ENCODE measurements around the gene USP9X.
A peak's percentile ranks its signal among the peaks of the same experiment; 100 is the strongest.

USP9X gene, protein sequence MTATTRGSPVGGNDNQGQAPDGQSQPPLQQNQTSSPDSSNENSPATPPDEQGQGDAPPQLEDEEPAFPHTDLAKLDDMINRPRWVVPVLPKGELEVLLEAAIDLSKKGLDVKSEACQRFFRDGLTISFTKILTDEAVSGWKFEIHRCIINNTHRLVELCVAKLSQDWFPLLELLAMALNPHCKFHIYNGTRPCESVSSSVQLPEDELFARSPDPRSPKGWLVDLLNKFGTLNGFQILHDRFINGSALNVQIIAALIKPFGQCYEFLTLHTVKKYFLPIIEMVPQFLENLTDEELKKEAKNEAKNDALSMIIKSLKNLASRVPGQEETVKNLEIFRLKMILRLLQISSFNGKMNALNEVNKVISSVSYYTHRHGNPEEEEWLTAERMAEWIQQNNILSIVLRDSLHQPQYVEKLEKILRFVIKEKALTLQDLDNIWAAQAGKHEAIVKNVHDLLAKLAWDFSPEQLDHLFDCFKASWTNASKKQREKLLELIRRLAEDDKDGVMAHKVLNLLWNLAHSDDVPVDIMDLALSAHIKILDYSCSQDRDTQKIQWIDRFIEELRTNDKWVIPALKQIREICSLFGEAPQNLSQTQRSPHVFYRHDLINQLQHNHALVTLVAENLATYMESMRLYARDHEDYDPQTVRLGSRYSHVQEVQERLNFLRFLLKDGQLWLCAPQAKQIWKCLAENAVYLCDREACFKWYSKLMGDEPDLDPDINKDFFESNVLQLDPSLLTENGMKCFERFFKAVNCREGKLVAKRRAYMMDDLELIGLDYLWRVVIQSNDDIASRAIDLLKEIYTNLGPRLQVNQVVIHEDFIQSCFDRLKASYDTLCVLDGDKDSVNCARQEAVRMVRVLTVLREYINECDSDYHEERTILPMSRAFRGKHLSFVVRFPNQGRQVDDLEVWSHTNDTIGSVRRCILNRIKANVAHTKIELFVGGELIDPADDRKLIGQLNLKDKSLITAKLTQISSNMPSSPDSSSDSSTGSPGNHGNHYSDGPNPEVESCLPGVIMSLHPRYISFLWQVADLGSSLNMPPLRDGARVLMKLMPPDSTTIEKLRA (N-terminal part only)

GRCh38 chrX:41084893-41085511 lies at the start of gene USP9X:
Gene USP9X (plus strand): TSS chrX:41085445. CDS start chrX:41123629, 38,184 bp downstream.
- no peaks in the 10 kb centered on the region for H3K27me3 ChIP-seq (ENCODE audit: low read depth, low read length)
- peak within 1 kb of the TSS; percentile 87 for H3K4me2 ChIP-seq (ENCODE audit: low read length)
- peak within 1 kb of the TSS; percentile 75; the same call in 1 of the 2 replicates for H2AFZ ChIP-seq (ENCODE audit: low read depth, low read length)
- peaks cover 36% of the 10 kb centered on the region for H4K20me1 ChIP-seq (ENCODE audit: insufficient read depth, low read length)
- H3K4me1 ChIP-seq (ENCODE audit: low read length), result peaks cover 43% of the 10 kb centered on the region
- H3K27ac ChIP-seq (ENCODE audit: low read length), result peak within 1 kb of the TSS; percentile 98
- TF ChIP-seq CTCF (IDR thresholded peaks at IDR 0.05; ENCODE audit: low read depth, low read length) (no peak), EZH2phosphoT487 (IDR thresholded peaks at IDR 0.05; ENCODE audit: low read depth) (no peak)
- H3K9me3 ChIP-seq (ENCODE audit: insufficient read depth, low read length), result no peaks in the 10 kb centered on the region
- peaks cover 48% of the 10 kb centered on the region for H3K79me2 ChIP-seq (ENCODE audit: low read length)
- peaks cover 21% of the 10 kb centered on the region for H3K36me3 ChIP-seq (replicated peaks; ENCODE audit: low read depth, low read length)
- peak within 1 kb of the TSS; percentile 100 for H3K9ac ChIP-seq (ENCODE audit: low read length)
- peak within 1 kb of the TSS; percentile 88 for H3K4me3 ChIP-seq (ENCODE audit: low read length)

DNA sequence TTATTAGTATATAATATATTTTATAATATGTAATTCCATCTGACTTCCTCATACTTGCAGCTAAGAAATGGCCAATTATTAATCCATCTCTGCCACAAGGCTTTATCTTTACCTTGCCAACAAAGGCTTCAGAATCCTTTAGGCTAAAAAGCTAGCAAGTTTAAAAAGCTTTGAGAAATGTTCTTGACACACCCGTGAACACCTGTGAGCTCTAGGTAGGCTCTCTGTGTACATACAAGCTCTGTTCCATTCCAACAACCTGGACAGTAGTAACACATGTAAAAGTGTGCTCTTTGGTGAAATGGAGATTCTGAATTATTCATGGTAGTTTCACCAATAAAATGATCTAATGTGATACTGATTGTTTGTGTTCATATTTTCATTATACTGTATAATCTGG lies 49.7 kb upstream of the USP9X start:
- Histone ChIP-seq H3K9me3 (ENCODE audit: insufficient read depth, low read length) (no peaks in the 10 kb centered on the region), H3K27ac (ENCODE audit: low read length) (no peak overlapping the region), H3K9ac (ENCODE audit: low read length) (no peak overlapping the region), H3K4me1 (ENCODE audit: low read length) (no peaks in the 10 kb centered on the region), H4K20me1 (ENCODE audit: insufficient read depth, low read length) (no peaks in the 10 kb centered on the region), H3K79me2 (ENCODE audit: low read length) (no peaks in the 10 kb centered on the region), H2AFZ (ENCODE audit: low read depth, low read length) (no peak overlapping the region), H3K27me3 (ENCODE audit: low read depth, low read length) (no peaks in the 10 kb centered on the region), H3K4me2 (ENCODE audit: low read length) (no peak overlapping the region), H3K4me3 (ENCODE audit: low read length) (no peak overlapping the region), H3K36me3 (replicated peaks; ENCODE audit: low read depth, low read length) (no peaks in the 10 kb centered on the region)
- no peak for TF ChIP-seq EZH2phosphoT487 (IDR thresholded peaks at IDR 0.05; ENCODE audit: low read depth)
- no peak for TF ChIP-seq CTCF (IDR thresholded peaks at IDR 0.05; ENCODE audit: low read depth, low read length)

DNA sequence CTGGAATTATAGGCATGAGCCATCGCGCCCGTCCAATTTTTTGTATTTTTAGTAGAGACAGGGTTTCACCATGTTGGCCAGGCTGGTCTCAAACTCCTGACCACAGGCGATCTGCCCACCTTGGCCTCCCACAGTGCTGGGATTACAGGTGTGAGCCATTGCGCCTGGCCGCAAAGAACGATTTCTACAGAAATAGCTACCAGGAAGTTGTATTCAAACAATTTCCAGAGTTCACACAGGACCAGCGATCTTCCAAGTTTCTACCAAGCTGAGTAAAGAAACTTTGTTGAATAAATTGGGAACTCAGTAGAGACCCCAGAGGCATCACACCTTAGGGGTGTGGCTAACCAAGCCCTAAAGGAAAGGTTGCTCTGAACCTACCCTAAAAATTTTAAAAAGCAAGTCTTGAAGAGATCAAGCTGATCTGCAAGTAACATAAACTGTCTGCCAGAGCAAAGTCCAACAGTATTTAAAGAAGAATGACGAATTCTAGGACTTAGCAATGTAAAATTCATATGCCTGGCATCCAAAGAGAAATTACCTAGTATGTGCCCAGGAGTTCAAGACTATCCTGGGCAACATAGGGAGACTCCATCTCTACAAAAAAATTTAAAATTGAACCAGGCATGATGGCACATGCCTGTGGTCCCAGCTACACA lies 48.4 kb upstream of the USP9X start:
- TF ChIP-seq CTCF (IDR thresholded peaks at IDR 0.05; ENCODE audit: low read depth, low read length), result no peak
- no peak for TF ChIP-seq EZH2phosphoT487 (IDR thresholded peaks at IDR 0.05; ENCODE audit: low read depth)
- no peaks in the 10 kb centered on the region for H3K9me3 ChIP-seq (ENCODE audit: insufficient read depth, low read length)
- H3K4me1 ChIP-seq (ENCODE audit: low read length), result no peaks in the 10 kb centered on the region

More for the DNA sequence above, 48.4 kb upstream of the USP9X start:
- no peaks in the 10 kb centered on the region for H3K79me2 ChIP-seq (ENCODE audit: low read length)
- no peak overlapping the region for H2AFZ ChIP-seq (ENCODE audit: low read depth, low read length)
- H4K20me1 ChIP-seq (ENCODE audit: insufficient read depth, low read length), result no peaks in the 10 kb centered on the region
- no peak overlapping the region for H3K4me2 ChIP-seq (ENCODE audit: low read length)
- H3K4me3 ChIP-seq (ENCODE audit: low read length), result no peak overlapping the region
- H3K27ac ChIP-seq (ENCODE audit: low read length), result no peak overlapping the region
- H3K36me3 ChIP-seq (replicated peaks; ENCODE audit: low read depth, low read length), result no peaks in the 10 kb centered on the region
- H3K9ac ChIP-seq (ENCODE audit: low read length), result no peak overlapping the region
- no peaks in the 10 kb centered on the region for H3K27me3 ChIP-seq (ENCODE audit: low read depth, low read length)
